GM19351 (cell line): ENCODE results near the gene SLC6A13.

Source experiments
- ATAC-seq: cut with Tn5 transposase; IDR thresholded peaks from one replicate; pipeline ENCODE4 v1.9.1; 2021; ENCODE audit warnings: mild to moderate bottlenecking, moderate library complexity; ENCODE audit not compliant: unreplicated experiment

The SLC6A13 gene

DNA sequence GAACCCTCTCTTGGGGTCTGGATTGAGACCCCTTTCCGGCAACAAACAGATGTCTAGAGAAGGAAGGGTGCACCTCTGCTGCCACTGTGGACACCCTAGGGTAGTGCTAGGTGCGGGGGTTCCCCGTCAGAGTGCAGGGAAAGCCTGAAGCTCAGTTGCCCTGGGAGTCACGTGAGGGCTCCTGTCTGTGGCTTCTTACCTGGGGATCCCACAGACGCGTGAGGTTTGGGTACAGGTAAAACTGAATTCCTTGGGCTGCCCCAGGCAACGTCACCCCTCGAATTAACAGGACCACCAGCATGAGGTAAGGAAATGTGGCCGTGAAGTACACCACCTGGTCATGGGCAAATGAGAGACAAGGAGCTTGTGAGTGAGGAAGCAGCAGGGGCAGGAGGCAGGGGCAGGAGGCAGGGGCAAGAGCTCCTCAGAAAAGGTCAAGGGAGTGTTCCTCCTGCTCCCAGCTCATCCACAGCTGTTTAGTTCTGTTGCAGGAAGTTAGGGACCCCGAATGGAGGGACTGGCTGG is 27.7 kb downstream of the SLC6A13 start:
- no peak for ATAC-seq

DNA sequence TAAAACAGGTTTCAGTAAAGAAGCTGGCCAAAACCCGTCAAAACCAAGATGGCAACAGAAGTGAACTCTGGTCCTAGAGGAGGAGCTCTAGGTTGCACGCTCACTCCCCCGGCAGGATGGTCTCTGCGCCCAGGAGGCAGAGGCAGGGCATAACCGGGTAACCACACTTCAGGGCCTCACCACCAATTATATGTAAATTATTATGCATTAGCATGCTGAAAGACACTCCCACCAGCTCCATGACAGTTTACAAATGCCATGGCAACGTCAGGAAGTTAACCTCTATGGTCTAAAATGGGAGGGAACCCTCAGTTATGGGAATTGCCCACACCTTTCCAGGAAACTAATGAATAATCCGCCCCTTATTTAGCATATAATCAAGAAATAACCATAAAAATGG is 28.6 kb downstream of the SLC6A13 start:
- ATAC-seq: no peak

DNA sequence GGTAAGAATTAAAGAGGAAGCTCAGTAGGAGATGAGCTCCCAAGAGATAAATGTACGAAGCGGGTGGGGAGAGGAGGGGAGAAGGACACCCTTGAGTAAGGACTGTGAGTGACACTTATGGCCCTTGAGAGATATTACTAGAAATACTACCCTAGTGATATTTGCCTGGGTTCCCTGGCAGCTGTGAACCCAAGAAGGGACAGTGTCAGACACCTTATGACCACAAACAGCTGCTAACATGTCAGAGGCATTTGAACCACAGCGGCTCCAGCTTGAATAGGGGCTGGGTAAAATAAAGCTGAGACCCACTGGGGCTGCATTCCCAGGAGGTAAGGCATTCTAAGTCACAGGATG is 29.0 kb downstream of the SLC6A13 start:
- no peak for ATAC-seq

DNA sequence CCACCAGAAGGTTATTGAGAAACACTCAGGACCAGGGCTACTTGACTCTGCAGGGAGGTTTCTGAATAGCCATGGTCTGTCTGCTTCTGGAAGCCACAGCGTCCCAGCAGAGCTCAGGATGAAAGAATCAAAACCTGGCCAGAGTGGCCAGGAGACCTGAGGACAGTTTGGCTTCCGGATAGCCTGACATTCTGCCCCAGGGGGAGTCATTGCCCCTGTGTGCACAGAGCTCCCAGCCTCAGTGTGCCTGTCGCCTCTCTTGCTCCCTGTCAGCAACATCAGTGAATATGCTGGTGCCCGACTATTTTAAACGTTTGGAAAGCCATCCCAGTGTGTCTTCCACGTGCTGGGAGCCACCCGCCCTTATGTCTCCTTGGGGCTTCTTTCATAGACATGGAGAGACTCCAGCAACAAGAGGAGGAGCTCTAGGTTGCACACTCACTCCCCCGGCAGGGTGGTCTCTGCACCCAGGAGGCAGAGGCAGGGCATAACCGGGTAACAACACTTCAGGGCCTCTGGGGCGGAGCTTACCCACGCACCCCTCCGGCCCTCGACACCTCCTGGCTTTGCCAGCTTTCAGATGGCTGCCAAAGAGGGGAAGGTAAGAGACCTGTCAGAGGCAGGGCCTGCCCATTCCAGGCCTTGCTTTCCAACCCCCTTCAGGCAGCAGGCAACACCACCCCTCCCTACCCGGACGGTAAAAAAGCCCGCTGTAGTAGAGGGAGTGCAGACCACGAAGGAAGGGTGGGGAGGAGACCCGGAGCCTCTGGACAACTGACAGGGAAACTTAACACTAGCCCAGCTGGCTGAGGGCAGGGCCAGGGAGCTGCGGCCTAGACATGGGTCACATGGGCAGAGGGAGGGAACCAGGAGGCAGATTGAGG is 29.7 kb downstream of the SLC6A13 start:
- ATAC-seq: no peak

DNA sequence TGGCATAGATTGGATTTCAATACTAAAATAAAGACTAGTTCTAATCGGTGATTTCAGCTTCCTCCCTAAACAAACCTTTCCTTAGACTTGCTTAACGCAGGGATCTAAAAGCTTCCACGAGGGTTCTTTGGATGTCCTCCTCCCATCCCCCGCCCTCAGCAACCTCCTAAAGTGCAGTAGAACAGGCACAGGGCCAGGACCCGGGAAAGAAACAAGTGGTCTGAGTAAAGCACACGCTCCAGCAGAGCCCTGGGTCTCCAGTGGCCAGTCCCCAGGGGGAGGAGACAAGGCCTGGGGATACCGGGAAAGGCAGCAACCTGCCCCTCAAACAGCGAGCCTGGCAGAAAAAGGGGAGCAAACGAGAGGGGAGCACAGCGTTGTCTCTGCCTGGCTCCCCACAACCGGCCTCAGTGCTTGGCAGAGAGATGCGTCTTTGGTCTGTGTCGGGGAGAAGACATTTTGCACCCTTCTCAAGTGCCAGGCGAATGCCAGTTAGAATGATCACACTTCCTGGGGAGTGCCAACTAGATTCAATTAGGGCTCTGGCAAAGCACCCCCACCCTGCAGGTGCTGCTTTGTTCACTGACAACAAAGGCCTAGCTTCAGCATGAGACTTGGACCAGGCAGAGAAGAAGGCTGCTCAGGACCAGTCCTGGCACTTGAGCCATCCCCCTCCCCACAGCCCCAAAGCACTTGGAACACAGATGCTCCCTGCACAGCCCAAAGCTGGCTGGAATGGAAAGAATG is 31.5 kb downstream of the SLC6A13 start:
- no peak for ATAC-seq

DNA sequence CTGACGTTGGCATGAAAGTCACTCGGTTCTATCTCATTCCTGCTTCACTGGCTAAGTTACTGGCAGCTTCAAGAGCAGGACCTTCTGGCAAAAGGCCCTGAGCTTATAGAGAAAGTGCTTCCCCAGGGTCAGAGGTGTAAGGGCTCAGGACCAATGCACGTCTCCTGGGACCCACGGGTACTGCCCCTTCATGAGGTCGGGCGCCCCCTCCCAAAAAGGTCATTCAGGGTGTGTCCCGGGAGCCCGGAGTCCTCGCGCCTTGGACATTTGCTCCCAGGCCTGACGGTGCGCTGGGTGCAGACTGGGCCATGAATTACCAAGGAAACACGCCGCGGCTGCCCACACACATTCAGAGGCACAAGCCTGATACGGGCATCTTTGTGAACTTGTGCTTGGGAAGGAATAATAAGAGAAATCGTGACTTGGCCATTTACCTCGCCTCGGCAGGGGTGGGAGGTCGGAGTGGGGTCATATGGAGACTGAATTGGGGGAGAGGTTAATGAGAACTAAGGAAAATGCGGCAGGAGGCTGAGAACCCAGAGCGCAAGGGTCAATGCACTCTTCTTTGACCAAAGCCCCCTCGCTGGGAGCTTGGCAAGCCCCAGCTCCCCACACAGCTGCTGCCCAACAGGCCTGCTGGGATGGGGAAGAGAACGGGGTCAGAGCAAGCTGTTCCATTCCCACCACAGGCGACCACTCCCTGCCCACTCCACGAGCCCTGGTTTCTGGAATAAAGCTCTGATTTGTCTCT is 33.0 kb downstream of the SLC6A13 start:
- no peak for ATAC-seq

DNA sequence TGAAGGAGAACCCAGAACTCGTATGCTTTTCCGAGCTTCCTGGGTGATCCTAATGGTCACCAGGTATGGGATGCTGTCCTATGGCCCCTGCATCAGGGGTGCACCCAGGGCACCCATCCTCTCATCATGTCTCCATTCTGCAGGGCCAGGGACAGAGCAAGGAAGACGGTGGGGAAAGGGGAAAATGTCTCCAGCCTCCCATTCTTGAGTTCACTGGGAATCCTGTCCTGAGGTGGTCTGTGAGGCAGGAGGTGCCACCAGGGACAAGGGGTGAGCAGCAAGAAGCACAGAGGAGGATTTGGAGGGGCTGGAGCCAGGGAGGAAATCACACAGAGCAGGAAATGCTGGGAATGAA is 33.8 kb downstream of the SLC6A13 start:
- no peak for ATAC-seq

DNA sequence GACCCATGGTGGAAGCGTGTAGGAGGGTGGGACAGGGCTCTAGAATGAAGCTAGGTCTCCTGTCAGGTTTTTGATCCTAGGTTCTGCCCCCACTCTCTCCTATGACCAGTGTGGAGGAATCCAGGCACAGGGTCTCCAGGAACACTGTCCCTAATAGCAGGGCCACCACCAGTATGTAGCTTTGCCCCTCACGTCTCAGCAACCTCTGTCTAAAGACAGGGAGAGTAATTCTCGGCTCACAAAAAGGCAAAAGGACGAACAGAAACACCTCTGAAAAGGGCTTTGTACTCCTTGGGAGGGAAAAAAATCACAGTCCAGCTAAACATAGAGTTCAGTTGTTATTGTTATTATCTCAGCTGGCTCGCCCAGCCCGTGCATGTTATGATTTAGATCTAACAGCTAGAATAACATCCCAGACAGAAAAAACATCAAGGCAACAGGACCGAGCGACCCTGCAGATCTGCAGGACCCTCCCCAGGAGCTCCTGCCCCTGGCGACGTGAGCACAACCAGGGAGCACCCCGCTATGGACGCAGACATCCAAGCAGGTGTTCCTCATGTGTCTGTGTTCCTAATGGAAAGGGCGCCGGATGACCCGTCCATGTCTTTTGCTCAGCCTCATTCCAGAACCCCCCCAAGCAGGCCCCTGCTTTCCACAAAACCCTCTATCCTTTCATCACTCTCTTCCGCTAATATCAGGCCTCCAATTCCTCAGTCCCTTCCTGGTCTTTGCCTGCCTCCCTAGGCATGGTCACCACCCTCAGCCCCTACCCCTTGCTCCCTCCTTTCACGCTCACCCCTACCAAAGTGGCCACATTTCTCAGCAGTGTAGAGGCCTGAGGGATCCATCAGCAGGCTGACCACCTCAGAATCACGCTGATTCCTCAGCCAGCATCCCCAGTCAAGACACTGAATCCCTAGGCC is 34.5 kb downstream of the SLC6A13 start:
- ATAC-seq: no peak

DNA sequence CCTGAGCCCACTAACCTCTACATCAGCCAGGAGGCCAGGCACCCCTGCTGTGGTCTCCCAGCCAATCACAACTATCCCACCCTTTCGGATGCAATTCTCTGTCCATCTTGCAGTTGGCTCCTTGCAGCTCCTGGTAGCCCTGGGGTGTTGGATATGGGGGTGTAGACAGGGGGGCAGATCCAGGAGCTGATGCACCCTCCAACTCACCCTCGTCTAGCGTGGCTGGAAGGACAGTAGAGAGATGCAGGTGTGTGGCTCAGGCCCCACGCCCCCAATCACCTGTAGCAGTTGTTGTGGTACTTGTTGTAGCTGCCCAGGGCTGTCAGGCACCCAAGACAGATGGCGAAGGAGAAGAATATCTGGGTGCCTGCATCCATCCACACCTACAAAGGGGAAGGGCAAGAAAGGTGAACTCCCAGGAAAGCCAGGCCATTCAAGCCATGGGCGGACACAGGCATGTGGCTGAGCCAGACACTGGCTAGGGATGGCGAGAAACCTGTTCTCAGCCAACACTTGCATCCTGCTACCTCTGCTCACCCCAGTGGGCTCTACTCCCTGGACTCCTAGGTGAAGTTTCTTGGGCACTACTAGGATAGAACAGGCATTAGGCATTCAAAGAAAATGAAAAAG is 35.2 kb downstream of the SLC6A13 start:
- no peak for ATAC-seq

DNA sequence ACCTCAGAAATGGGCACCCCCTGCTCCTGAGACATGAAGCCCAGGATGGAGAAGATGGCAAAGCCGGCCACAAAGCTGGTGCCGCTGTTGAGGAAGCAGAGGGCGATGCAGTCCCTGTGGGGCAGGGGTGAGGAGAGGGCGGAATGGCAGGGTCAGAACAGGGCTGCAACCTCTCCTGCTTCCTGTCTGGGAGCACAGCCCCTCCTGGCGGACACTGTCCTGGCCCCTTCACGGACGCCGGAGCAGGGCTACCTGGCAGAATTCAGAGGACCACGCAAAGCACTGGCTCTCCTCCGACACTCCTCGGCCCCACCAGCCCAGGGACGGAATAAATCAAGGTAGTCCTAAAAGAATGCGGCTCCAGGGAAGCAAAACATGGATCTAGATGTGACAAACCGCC is 36.2 kb downstream of the SLC6A13 start:
- no peak for ATAC-seq

DNA sequence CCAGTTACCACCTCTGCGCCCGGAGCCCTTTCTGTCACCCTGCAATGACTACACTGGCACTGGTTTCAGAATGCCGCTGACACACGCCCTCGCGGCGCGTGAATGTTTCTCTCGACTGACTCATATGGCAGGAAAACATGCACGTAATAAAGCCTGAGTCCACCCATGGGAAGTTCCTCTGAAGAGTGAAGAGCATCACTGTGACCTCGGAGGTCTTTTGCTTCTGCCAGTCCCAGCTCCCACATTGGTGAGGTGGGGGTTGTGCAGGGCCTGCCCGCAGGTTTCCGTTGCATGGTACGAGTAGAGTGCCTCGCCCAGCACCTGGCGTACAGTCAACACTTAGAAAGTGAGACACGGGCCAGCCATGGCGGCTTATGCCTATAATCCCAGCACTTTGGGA is 37.6 kb downstream of the SLC6A13 start:
- ATAC-seq: no peak

DNA sequence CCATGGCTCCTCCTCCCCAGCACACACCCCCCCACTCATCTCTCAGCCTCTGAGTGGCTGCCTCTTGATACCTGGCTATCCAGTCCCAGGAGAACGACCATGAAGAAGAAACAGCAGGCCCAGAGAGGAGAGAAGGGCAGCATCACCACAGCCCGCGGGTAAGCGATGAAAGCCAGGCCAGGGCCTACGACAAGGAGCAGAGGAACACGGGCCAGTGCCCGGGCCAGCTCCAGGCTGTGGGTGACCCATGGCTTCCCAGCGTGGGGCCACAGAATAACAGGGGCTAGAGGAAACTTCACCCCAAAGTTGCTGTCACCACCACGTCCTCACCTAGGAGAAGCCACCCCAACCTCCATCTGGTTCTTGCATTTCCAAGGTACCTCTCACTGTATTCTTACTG is 38.3 kb downstream of the SLC6A13 start:
- no peak for ATAC-seq

DNA sequence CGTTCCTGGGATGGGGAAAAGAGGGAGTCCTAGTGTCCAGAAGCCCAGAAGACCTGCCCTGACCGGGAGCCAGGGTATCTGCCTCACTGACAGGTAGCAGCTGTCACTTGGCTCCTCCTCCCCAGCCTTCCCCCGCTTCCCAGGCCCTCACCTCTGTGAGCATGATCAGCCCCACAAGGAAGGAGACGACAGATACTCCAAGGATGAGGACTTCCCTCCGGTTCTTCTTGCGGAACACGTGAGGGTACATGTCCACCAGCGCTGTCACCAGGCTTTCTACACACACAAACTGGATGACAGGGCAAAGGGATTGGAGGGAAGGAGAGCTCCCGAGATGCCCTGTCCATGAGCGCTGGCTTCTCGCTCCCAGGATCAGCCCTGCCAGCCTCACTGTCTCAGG is 38.8 kb downstream of the SLC6A13 start:
- ATAC-seq: no peak

DNA sequence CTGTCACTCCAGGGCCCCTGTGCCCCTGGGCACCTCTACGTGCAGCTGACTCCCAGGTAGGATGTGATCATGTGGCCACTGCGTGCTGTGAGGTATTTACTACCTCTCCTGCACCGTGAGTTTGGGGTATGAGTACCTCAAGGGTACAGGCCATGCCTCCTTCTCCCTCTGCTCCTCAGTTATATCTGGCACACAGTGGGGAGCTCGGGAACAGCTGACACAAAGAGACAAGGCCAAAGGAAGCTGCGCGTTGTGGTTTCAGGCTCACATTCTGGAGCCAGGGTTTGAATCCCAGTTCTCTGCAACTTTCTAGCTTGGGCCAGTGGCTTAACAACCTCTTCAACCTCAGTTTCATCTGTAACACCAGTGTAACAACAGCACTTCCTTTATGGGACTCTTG is 40.9 kb downstream of the SLC6A13 start:
- ATAC-seq: no peak

DNA sequence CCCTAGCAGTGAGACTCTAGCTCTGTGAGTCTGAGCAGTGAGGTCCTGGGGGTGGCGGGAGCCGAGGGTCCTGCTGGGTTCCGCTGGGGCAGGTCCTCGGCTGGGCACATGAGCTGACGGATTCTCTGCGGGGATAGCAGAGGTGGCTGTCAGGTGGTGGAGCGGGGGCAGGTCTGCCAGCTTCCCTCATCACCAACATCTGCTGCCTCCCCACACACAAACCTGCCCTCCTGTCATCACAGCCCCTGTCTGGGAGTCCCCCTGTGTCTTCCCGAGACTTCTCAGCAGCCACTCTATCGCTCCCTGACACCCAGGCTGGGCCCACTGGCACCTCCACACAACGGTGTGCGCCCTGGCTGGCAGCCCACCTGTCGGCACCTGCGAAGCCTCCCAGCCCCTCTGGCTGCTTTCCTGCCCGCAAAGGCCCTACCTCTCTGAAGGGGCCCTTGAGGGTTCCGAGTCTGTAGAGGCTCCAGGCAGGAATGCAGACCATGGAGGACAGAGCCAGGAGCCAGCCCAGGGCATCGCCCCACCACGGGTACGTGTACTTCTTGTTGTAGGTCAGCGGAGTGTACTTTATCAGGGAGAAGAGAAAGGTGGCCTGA is 41.6 kb downstream of the SLC6A13 start:
- ATAC-seq: no peak

DNA sequence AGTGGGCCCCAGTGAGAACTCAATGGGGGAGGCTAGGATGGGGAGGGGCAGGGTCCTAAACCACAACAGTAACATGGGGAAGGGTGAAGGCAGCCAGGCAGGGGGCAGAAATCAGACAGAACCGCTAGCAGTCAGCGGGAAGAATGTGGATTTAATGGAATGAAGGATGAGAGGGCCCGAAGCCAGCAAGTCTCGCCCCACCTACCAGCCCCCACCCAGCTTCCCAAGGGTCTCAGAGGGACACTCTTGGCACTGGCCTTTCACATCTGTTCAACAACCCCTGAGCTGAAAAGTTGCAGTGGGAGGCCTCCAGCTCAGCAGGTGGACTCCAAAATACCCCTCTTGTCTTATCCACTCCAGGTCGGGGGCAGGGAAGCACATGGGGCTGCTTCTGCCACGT is 42.1 kb downstream of the SLC6A13 start:
- no peak for ATAC-seq

DNA sequence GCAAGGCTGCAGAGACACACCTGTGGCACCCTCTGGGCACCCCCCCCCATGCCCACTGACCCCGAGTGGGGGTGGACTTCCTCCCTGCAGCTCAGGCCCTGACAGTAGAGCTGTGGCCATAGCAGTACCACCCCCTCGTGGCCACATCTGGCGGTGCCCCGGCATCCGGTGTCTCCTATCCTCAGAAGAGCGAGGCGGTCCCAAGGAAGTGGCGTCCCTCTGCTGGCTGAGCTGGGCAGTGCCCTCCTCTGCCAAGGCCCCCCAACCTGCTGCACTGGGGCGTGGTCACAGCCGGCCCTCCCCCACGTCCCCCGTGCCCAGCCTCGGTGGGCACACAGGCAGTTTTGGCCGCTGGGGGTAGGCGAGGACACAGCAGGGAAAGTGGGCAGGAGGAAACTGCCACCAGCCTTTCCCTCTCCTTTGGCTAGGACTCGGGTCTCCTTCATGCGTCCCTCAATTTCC is 42.7 kb downstream of the SLC6A13 start:
- ATAC-seq: peak; percentile 83

DNA sequence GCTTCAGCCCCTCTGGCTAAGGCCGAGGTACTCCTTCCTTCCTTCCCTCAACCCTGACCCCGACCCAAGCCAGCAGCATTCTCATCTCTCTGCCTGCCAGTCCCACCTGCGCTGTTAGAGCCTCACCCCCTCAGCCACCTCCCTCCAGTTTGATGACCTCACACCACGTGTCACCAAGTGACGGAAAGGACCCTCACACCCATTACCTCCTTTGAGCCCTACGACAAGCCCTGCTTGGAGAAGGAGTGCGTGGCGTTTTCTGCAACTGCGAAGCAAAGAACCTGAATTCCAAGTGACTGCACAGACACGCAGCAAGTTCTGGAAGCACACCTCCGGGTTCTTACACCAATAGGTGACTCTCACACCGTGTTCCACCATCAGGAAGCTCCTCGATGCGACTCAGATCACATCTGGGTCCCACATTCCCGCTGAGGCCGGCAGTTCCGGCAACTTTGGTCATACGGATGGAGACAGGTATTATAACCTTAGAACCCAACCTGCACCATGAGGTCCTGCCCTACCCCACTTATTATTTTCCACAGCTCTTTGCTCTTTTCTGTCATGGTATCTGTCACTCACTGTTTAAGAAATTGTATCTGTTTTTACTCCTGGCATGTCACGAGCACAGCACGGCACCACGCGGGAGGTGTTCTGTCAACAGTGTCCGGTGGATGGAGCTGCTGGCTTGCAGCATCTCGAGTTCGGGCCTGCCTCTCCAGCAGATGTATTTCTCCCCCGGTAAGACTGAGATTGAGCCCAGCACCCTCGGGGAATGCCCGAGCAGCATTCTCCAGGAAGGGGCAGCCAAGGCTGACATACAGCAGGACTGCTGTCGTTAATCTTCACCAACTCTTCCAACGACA is 43.7 kb downstream of the SLC6A13 start:
- no peak for ATAC-seq

DNA sequence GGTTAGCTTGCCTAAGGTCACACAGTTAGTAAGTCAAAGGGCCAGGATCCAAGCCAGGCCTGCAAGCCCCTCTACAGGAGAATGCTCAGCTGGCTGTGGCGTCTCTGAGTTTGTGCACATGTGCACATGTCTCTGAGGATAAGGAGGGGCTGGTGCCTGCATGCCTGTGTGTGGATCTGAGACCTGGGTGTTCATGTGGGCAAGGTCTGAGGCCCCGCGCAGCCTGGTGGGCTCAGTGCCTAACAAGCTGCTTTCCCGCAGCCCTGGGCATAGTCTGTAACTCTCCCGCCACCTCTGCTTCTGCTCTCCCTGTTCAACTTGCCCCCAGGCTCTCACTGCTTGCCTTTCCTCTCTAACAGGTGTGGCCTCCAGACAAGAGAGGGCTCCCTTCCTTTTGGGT is 44.4 kb downstream of the SLC6A13 start:
- ATAC-seq: no peak
